H1 (cell line): Measurements from ENCODE around the gene ZNF500. TPM values are rescaled to one million over a fixed set of nuclear protein-coding genes. Genes with fewer than 3 reads are reported as not detected.

Source experiments
- CTCF ChIA-PET: fragments of 300-600 bp; sonication (Branson Sonifier 250); formaldehyde crosslinking; loops from one replicate; lab custom pipeline; 2021; ENCODE audit not compliant: partially characterized antibody; lab: Charles Lee
- POLR2A ChIA-PET: fragments of 300-600 bp; sonication (Branson Sonifier 250); formaldehyde crosslinking; loops from one replicate; lab custom pipeline; 2021; ENCODE audit warnings: inconsistent platforms; ENCODE audit not compliant: partially characterized antibody; lab: Charles Lee
- DNase-seq, 2 experiments: peaks; one replicate each; pipeline versions ENCODE4 v3.0.0 to v3.0.0-alpha.2; 2010 to 2022; ENCODE audit warnings: low spot score in 2 of 2, low read depth in 1 of 2, mixed read lengths in 1 of 2
- FAIRE-seq: peaks from 2 replicates; lab custom pipeline; 2011; peaks lifted over from hg19 to GRCh38; lab: Jason Lieb, UNC
- H2AFZ ChIP-seq: 2 replicates; pipeline ENCODE4 v1.8.1; 2012; ENCODE audit warnings: low read length, inconsistent platforms
- H2AK5ac ChIP-seq: 2 replicates; pipeline ENCODE4 v1.6.1; 2013; ENCODE audit warnings: low read depth, low read length
- H2BK120ac ChIP-seq: replicated peaks from 2 replicates; pipeline ENCODE3; 2013; ENCODE audit warnings: low read depth, low read length, inconsistent platforms
- H2BK12ac ChIP-seq: 2 replicates; pipeline ENCODE4 v1.6.1; 2013; ENCODE audit warnings: low read depth, low read length
- H2BK15ac ChIP-seq: 2 replicates; pipeline ENCODE4 v1.6.1; 2013; ENCODE audit warnings: low read length
- H2BK20ac ChIP-seq: 2 replicates; pipeline ENCODE4 v1.6.1; 2013; ENCODE audit warnings: low read length
- H2BK5ac ChIP-seq: 2 replicates; pipeline ENCODE4 v1.6.1; 2013; ENCODE audit warnings: low read depth, low read length
- H3K14ac ChIP-seq: 2 replicates; pipeline ENCODE4 v1.6.1; 2013; ENCODE audit warnings: inconsistent platforms; ENCODE audit not compliant: insufficient read length
- H3K18ac ChIP-seq: 2 replicates; pipeline ENCODE4 v1.6.1; 2013; ENCODE audit warnings: low read length; ENCODE audit errors: extremely low read depth
- H3K23ac ChIP-seq: 2 replicates; pipeline ENCODE4 v1.6.1; 2013; ENCODE audit warnings: inconsistent platforms; ENCODE audit not compliant: insufficient read length
- H3K23me2 ChIP-seq: 2 replicates; pipeline ENCODE4 v1.6.1; 2013; ENCODE audit warnings: low read depth, low read length
- H3K27ac ChIP-seq: 2 replicates; pipeline ENCODE4 v1.6.1; 2011; ENCODE audit warnings: low read depth, low read length, inconsistent platforms
- H3K27me3 ChIP-seq, 4 experiments: replicated peaks in 1 of 4; 1 replicate in 1 of 4; 2 replicates in 3 of 4; pipeline versions ENCODE4 v1.6.1 to v1.8.1; 2011 to 2013; ENCODE audit warnings: low read length in 3 of 4, mild to moderate bottlenecking in 3 of 4, inconsistent platforms in 2 of 4, mixed read lengths in 2 of 4, moderate library complexity in 1 of 4; ENCODE audit not compliant: control insufficient read depth in 3 of 4, insufficient read depth in 3 of 4; ENCODE audit errors: extremely low read depth in 1 of 4
- H3K36me3 ChIP-seq, 4 experiments: 2 replicates each; pipeline versions ENCODE4 v1.6.1 to v1.8.1; 2011 to 2013; ENCODE audit warnings: mild to moderate bottlenecking in 4 of 4, low read length in 3 of 4, moderate library complexity in 2 of 4, control low read depth in 1 of 4, inconsistent platforms in 1 of 4; ENCODE audit not compliant: insufficient read depth in 4 of 4, control insufficient read depth in 2 of 4
- H3K4ac ChIP-seq: replicated peaks from 2 replicates; pipeline ENCODE3; 2013; ENCODE audit warnings: low read length, low read depth, mixed read lengths, inconsistent platforms; ENCODE audit not compliant: insufficient read length
- H3K4me1 ChIP-seq, 4 experiments: replicated peaks in 1 of 4; 1 replicate in 1 of 4; 2 replicates in 3 of 4; pipeline versions ENCODE4 v1.6.1 to v1.8.1; 2011 to 2013; ENCODE audit warnings: low read length in 3 of 4, inconsistent platforms in 2 of 4, mixed read lengths in 1 of 4; ENCODE audit not compliant: insufficient read depth in 4 of 4, control insufficient read depth in 3 of 4
- H3K4me2 ChIP-seq, 2 experiments: 2 replicates each; pipeline versions ENCODE4 v1.6.1 to v1.8.1; 2011 to 2013; ENCODE audit warnings: low read depth in 2 of 2, low read length in 2 of 2, control low read depth in 1 of 2, inconsistent platforms in 1 of 2, mild to moderate bottlenecking in 1 of 2; ENCODE audit not compliant: insufficient read depth in 1 of 2
- H3K4me3 ChIP-seq, 4 experiments: fragments of 200-600, 300-600 bp in 1 of 4; sonication (generic), shearing (Covaris generic), sonication (Bioruptor Twin) in 1 of 4; 2 replicates each; pipeline versions ENCODE4 v1.5.1 to v1.8.1; 2011 to 2016; ENCODE audit warnings: low read length in 4 of 4, low read depth in 3 of 4, control low read depth in 2 of 4, inconsistent platforms in 2 of 4, mild to moderate bottlenecking in 2 of 4, mixed read lengths in 1 of 4, moderate library complexity in 1 of 4; ENCODE audit not compliant: insufficient read depth in 2 of 4; ENCODE audit errors: extremely low read depth in 1 of 4
- H3K56ac ChIP-seq: replicated peaks from 2 replicates; pipeline ENCODE3; 2013; ENCODE audit warnings: low read depth, mild to moderate bottlenecking, mixed read lengths, low read length, inconsistent platforms; ENCODE audit not compliant: insufficient read length
- H3K79me1 ChIP-seq: 2 replicates; pipeline ENCODE4 v1.6.1; 2013; ENCODE audit warnings: low read depth, low read length, control low read depth
- H3K79me2 ChIP-seq, 2 experiments: 2 replicates each; pipeline versions ENCODE4 v1.6.1 to v1.8.1; 2012 to 2013; ENCODE audit warnings: low read length in 2 of 2, mild to moderate bottlenecking in 2 of 2, inconsistent platforms in 1 of 2; ENCODE audit not compliant: insufficient read depth in 2 of 2, control insufficient read depth in 1 of 2
- H3K9ac ChIP-seq, 4 experiments: replicated peaks in 1 of 4; 1 replicate in 1 of 4; 2 replicates in 3 of 4; pipeline versions ENCODE4 v1.6.1 to v1.8.1; 2011 to 2013; ENCODE audit warnings: low read depth in 3 of 4, low read length in 3 of 4, control low read depth in 2 of 4, mild to moderate bottlenecking in 2 of 4, moderate library complexity in 2 of 4, inconsistent platforms in 1 of 4; ENCODE audit errors: extremely low read depth in 1 of 4
- H3K9me3 ChIP-seq, 2 experiments: 2 replicates each; pipeline versions ENCODE4 v1.6.1 to v1.8.1; 2012 to 2013; ENCODE audit warnings: mild to moderate bottlenecking in 2 of 2, moderate library complexity in 2 of 2, control low read depth in 1 of 2, inconsistent platforms in 1 of 2, low read depth in 1 of 2, low read length in 1 of 2, mixed read lengths in 1 of 2; ENCODE audit not compliant: insufficient read depth in 2 of 2
- H4K20me1 ChIP-seq, 2 experiments: replicated peaks in 1 of 2; 2 replicates each; pipeline versions ENCODE3 to v1.8.1; 2011 to 2013; ENCODE audit warnings: inconsistent platforms in 2 of 2, low read length in 2 of 2, mild to moderate bottlenecking in 1 of 2; ENCODE audit not compliant: insufficient read depth in 2 of 2, control insufficient read depth in 1 of 2
- H4K5ac ChIP-seq: 2 replicates; pipeline ENCODE4 v1.6.1; 2013; ENCODE audit warnings: low read length, low read depth, mixed read lengths, inconsistent platforms; ENCODE audit not compliant: insufficient read length
- H4K8ac ChIP-seq: 2 replicates; pipeline ENCODE4 v1.8.0; 2013; ENCODE audit warnings: mild to moderate bottlenecking, moderate library complexity, low read length, inconsistent platforms; ENCODE audit not compliant: insufficient read depth; ENCODE audit errors: extremely low read depth
- H4K91ac ChIP-seq: replicated peaks from 2 replicates; pipeline ENCODE3; 2013; ENCODE audit warnings: low read length, mixed read lengths, inconsistent platforms; ENCODE audit not compliant: insufficient read length
- CHD1 ChIP-seq: IDR thresholded peaks from 2 replicates; pipeline ENCODE4 v1.6.1; 2012; ENCODE audit warnings: low read depth, low read length, improper control_type of control experiment
- E2F6 ChIP-seq: IDR thresholded peaks from 2 replicates; pipeline ENCODE4 v1.6.1; 2012; ENCODE audit warnings: inconsistent platforms
- FOSL1 ChIP-seq: IDR thresholded peaks from 2 replicates; pipeline ENCODE4 v1.6.1; 2011; ENCODE audit warnings: mild to moderate bottlenecking, low read depth, low read length, moderate library complexity; ENCODE audit not compliant: insufficient read depth
- HDAC6 ChIP-seq: IDR thresholded peaks from one replicate; pipeline ENCODE4 v1.7.1; 2012; ENCODE audit warnings: low read depth, mild to moderate bottlenecking, inconsistent platforms, low read length, moderate library complexity
- KDM4A ChIP-seq: IDR thresholded peaks from one replicate; pipeline ENCODE4 v1.7.1; 2012; ENCODE audit warnings: low read depth, mild to moderate bottlenecking, moderate library complexity, low read length, inconsistent platforms; ENCODE audit not compliant: severe bottlenecking
- KDM5A ChIP-seq: fragments of 200-600 bp; IDR thresholded peaks from 2 replicates; pipeline ENCODE4 v1.7.1; 2012; ENCODE audit warnings: mild to moderate bottlenecking, low read length, inconsistent platforms, mixed read lengths
- RBBP5 ChIP-seq: IDR thresholded peaks from 2 replicates; pipeline ENCODE4 v1.7.1; 2012; ENCODE audit warnings: low read depth, mild to moderate bottlenecking, inconsistent platforms, low read length, moderate library complexity, borderline replicate concordance
- SAP30 ChIP-seq: fragments of 300-600 bp; sonication (generic); IDR thresholded peaks from 2 replicates; pipeline ENCODE4 v1.7.1; 2012; ENCODE audit warnings: low read length, moderate library complexity, mild to moderate bottlenecking, inconsistent platforms; ENCODE audit not compliant: insufficient read depth, insufficient replicate concordance
- TBP ChIP-seq: IDR thresholded peaks from 2 replicates; pipeline ENCODE4 v1.6.1; 2011; ENCODE audit warnings: low read depth, low read length, improper control_type of control experiment
- USF2 ChIP-seq: IDR thresholded peaks from 2 replicates; pipeline ENCODE4 v1.6.1; 2011; ENCODE audit warnings: low read length, improper control_type of control experiment
- WGBS, 2 experiments: shearing (Covaris generic) in 1 of 2; methylation state at CpG; one replicate each; pipeline versions ENCODE4 v1.1.6 to v1.1.7; 2013 to 2015; ENCODE audit warnings: low lambda C conversion rate in 2 of 2, mixed read lengths in 2 of 2, inconsistent platforms in 1 of 2, low coverage in 1 of 2, missing lambda C conversion rate in 1 of 2; ENCODE audit not compliant: insufficient replicate concordance in 2 of 2, insufficient coverage in 1 of 2, insufficient read length in 1 of 2; ENCODE audit errors: extremely low coverage in 1 of 2, missing lambda C conversion rate in 1 of 2; 5-methylcytosine and 5-hydroxymethylcytosine counted together
- polyA plus RNA-seq, 7 experiments: library from polyadenylated mRNA; depleted of rRNA in 3 of 7; stranded (reverse) in 5 of 7; unstranded in 2 of 7; fragments of >200 nt in 5 of 7; fragments of 200-250 nt in 2 of 7; gene quantifications; 1 replicate in 5 of 7; 2 replicates in 1 of 7; 4 replicates in 1 of 7; pipeline versions ENCODE4 v1.2.1 to v1.2.3, GENCODE V29; 2011 to 2013; ENCODE audit warnings: missing spikeins in 2 of 7, mixed read lengths in 2 of 7
- total RNA-seq: library from RNA; stranded (reverse); fragmentation: NEBNext Ultra II Directional; extraction: Animal tissue kit (Norgen Biotek cat#: 25700); gene quantifications from 2 replicates; pipeline ENCODE4 v1.2.1, GENCODE V29; 2021

Gene ZNF500
- total and polyA plus RNA-seq, 2 of the 8 experiments (the other 6 are each of a cell fraction or from before 2014, with no cell fraction given): 10.3 to 10.4 TPM

GRCh38 chr16:4752351-4753100 lies 14.4 kb downstream of the ZNF500 start:
- no peaks in the 10 kb centered on the region for H3K27me3 ChIP-seq
- no peak overlapping the region for H2BK120ac ChIP-seq
- H3K23ac ChIP-seq: no peak overlapping the region
- H3K4me3 ChIP-seq: no peak overlapping the region
- H3K14ac ChIP-seq: no peak overlapping the region
- no peaks in the 10 kb centered on the region for H3K79me2 ChIP-seq
- ChIA-PET POLR2A (interaction anchor here (1.0 to 2.9 kb wide), 3 partner anchors 8 to 18 kb away, joined by 4 to 16 read pairs (median 6); partner anchors contain the start of genes ANKS3 and DNAAF8), CTCF (interaction anchor here (1.0 kb wide), 1 partner anchor 14 kb away, joined by 3 read pairs; no protein-coding TSS in a partner anchor)
- no peak overlapping the region for H4K91ac ChIP-seq
- no peak overlapping the region for H2BK20ac ChIP-seq
- no peak overlapping the region for H2AFZ ChIP-seq
- no peak for FAIRE-seq
- H3K79me1 ChIP-seq: no peaks in the 10 kb centered on the region; the same call in none of the 2 replicates
- H4K8ac ChIP-seq: peak overlapping the region; percentile 11; the same call in 1 of the 2 replicates
- H3K4ac ChIP-seq: no peak overlapping the region
- no peak overlapping the region for H2BK5ac ChIP-seq
- no peak overlapping the region for H2BK12ac ChIP-seq
- H4K5ac ChIP-seq: no peak overlapping the region
- peaks cover 0 to 5% of the 10 kb centered on the region in 2 experiments; a peak in 1 of 4 replicates for H3K9me3 ChIP-seq
- H3K23me2 ChIP-seq: no peaks in the 10 kb centered on the region
- H3K27ac ChIP-seq: no peak overlapping the region
- no peak overlapping the region for H3K18ac ChIP-seq
- peaks cover 3 to 31% (median 22%) of the 10 kb centered on the region in 4 experiments; a peak in 6 of 8 replicates for H3K36me3 ChIP-seq
- no peaks in the 10 kb centered on the region for H3K4me1 ChIP-seq
- no peak overlapping the region for H2AK5ac ChIP-seq
- no peak overlapping the region for H3K56ac ChIP-seq
- no peak overlapping the region for H3K4me2 ChIP-seq
- peaks cover 0 to 3% of the 10 kb centered on the region in 2 experiments for H4K20me1 ChIP-seq
- WGBS, 2 experiments: 97% methylated on average over 44 of the region's 44 CpGs; no CpG with 5 or more reads in 1 of the 2 experiments
- H3K9ac ChIP-seq: no peak overlapping the region
- DNase-seq: no peak
- no peak overlapping the region for H2BK15ac ChIP-seq
- no peak for TF ChIP-seq USF2
- TF ChIP-seq HDAC6: no peak
- no peak for TF ChIP-seq CHD1
- no peak for TF ChIP-seq FOSL1
- no peak for TF ChIP-seq RBBP5
- no peak for TF ChIP-seq SAP30
- no peak for TF ChIP-seq KDM4A
- no peak for TF ChIP-seq TBP
- TF ChIP-seq E2F6: no peak
- no peak for TF ChIP-seq KDM5A
